Neural progenitor cell (in vitro differentiated cells): ENCODE results near the gene MAML3. TPM values are rescaled to one million over a fixed set of nuclear protein-coding genes. Genes with fewer than 3 reads are reported as not detected.
A peak's percentile ranks its signal among the peaks of the same experiment; 100 is the strongest.

Experiments used
- DNase-seq: peaks from one replicate; pipeline ENCODE4 v3.0.0-alpha.2; 2016; ENCODE audit warnings: low spot score
- H2AFZ ChIP-seq: fragments of 200-600 bp; sonication (generic); replicated peaks from 2 replicates; pipeline ENCODE4 v1.6.1; 2016; ENCODE audit warnings: antibody characterized with exemption
- H3F3A ChIP-seq: fragments of 200-600 bp; sonication (generic); 2 replicates; pipeline ENCODE4 v1.6.1; 2016; ENCODE audit warnings: antibody characterized with exemption, low read depth
- H3K27ac ChIP-seq: fragments of 200-600 bp; sonication (generic); 2 replicates; pipeline ENCODE4 v1.5.1; 2016; ENCODE audit warnings: mild to moderate bottlenecking
- H3K27me3 ChIP-seq: fragments of 200-600 bp; sonication (generic); 2 replicates; pipeline ENCODE4 v1.6.1; 2016; ENCODE audit warnings: mild to moderate bottlenecking, moderate library complexity
- H3K36me3 ChIP-seq: fragments of 200-600 bp; sonication (generic); 2 replicates; pipeline ENCODE4 v1.5.1; 2016
- H3K4me1 ChIP-seq: fragments of 200-600 bp; sonication (generic); 2 replicates; pipeline ENCODE4 v1.6.1; 2016; ENCODE audit warnings: mixed run types
- H3K4me2 ChIP-seq: fragments of 200-600 bp; sonication (generic); 2 replicates; pipeline ENCODE4 v1.6.1; 2016
- H3K4me3 ChIP-seq: fragments of 200-600 bp; sonication (generic); 2 replicates; pipeline ENCODE4 v1.5.1; 2016
- H3K79me2 ChIP-seq: fragments of 200-600 bp; sonication (generic); 2 replicates; pipeline ENCODE4 v1.6.1; 2016; ENCODE audit warnings: low read depth
- H3K9ac ChIP-seq: fragments of 200-600 bp; sonication (generic); 2 replicates; pipeline ENCODE4 v1.6.1; 2016
- H3K9me3 ChIP-seq: fragments of 200-600 bp; sonication (generic); 2 replicates; pipeline ENCODE4 v1.5.1; 2016; ENCODE audit warnings: low read depth
- H4K20me1 ChIP-seq: fragments of 200-600 bp; sonication (generic); 2 replicates; pipeline ENCODE4 v1.6.1; 2016; ENCODE audit warnings: low read depth
- H3K27ac Mint-ChIP-seq: 3 replicates; pipeline ENCODE4 v1.8.0; 2021; ENCODE audit warnings: mixed read lengths
- H3K27me3 Mint-ChIP-seq: 2 replicates; pipeline ENCODE4 v1.8.0; 2022; ENCODE audit warnings: low read depth, mild to moderate bottlenecking, inconsistent platforms, moderate library complexity, mixed read lengths; ENCODE audit not compliant: insufficient read depth
- H3K36me3 Mint-ChIP-seq: 3 replicates; pipeline ENCODE4 v1.8.0; 2021; ENCODE audit warnings: mixed read lengths
- H3K4me1 Mint-ChIP-seq: 3 replicates; pipeline ENCODE4 v1.8.0; 2021; ENCODE audit warnings: mixed read lengths
- H3K4me3 Mint-ChIP-seq: 3 replicates; pipeline ENCODE4 v1.8.0; 2021; ENCODE audit warnings: mild to moderate bottlenecking, moderate library complexity, mixed read lengths
- H3K9me3 Mint-ChIP-seq: 3 replicates; pipeline ENCODE4 v1.8.0; 2020; ENCODE audit warnings: mixed read lengths
- EZH2 ChIP-seq: fragments of 200-600 bp; sonication (generic); IDR thresholded peaks from 2 replicates; pipeline ENCODE4 v1.6.1; 2017; ENCODE audit warnings: antibody characterized with exemption, mild to moderate bottlenecking, moderate library complexity
- EZH2phosphoT487 ChIP-seq: fragments of 200-600 bp; sonication (generic); IDR thresholded peaks from 2 replicates; pipeline ENCODE4 v1.6.1; 2017; ENCODE audit warnings: antibody characterized with exemption
- total RNA-seq: library from RNA; depleted of rRNA; stranded (reverse); fragments of >200 nt; gene quantifications from 2 replicates; pipeline ENCODE4 v1.2.3, GENCODE V29; 2015; ENCODE audit warnings: low replicate concordance
- TF ChIP-seq, protein P1 (sequence below): fragments of 200-600 bp; sonication (generic); IDR thresholded peaks from 2 replicates; pipeline ENCODE4 v1.5.1; 2017; ENCODE audit warnings: antibody characterized with exemption, mild to moderate bottlenecking

The MAML3 gene
- total RNA-seq, 1 donor from 2014 or later = 14.4 TPM

DNA sequence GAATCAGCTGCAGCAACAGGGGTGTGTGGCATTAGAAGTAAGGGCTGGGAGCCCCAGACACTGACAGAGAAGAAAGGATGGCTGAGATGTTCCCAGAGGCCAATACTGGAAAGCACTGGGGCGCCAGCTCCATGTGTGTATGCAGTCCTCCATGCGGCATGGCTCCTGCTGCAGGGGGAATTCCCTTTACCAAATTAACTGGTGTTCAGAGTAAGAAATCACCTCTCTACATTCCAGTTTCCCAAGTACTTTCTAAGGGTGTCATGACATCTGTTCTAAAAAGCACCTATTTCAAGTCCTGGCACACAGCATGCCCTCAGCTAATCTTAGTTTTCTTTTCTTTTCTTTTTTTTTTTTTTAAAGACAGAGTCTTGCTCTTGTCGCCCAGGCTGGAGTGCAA, 98.0 kb downstream of the MAML3 start:
- Histone ChIP-seq H2AFZ (no peak overlapping the region), H3K27ac (no peak overlapping the region), H3K9me3 (no peaks in the 10 kb centered on the region), H3K36me3 (no peaks in the 10 kb centered on the region), H3K4me1 (peaks cover 5% of the 10 kb centered on the region), H4K20me1 (no peaks in the 10 kb centered on the region), H3K27me3 (no peaks in the 10 kb centered on the region), H3K9ac (no peak overlapping the region), H3K79me2 (no peaks in the 10 kb centered on the region), H3K4me2 (no peak overlapping the region), H3F3A (no peaks in the 10 kb centered on the region), H3K4me3 (no peak overlapping the region)
- TF ChIP-seq EZH2phosphoT487 = no peak
- TF ChIP-seq, protein P1, sequence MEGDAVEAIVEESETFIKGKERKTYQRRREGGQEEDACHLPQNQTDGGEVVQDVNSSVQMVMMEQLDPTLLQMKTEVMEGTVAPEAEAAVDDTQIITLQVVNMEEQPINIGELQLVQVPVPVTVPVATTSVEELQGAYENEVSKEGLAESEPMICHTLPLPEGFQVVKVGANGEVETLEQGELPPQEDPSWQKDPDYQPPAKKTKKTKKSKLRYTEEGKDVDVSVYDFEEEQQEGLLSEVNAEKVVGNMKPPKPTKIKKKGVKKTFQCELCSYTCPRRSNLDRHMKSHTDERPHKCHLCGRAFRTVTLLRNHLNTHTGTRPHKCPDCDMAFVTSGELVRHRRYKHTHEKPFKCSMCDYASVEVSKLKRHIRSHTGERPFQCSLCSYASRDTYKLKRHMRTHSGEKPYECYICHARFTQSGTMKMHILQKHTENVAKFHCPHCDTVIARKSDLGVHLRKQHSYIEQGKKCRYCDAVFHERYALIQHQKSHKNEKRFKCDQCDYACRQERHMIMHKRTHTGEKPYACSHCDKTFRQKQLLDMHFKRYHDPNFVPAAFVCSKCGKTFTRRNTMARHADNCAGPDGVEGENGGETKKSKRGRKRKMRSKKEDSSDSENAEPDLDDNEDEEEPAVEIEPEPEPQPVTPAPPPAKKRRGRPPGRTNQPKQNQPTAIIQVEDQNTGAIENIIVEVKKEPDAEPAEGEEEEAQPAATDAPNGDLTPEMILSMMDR = no peak
- no peak for TF ChIP-seq EZH2
- DNase-seq = peak; percentile 12
- Mint-ChIP-seq H3K36me3 (no peaks in the 10 kb centered on the region), H3K27ac (no peak overlapping the region), H3K27me3 (no peaks in the 10 kb centered on the region), H3K9me3 (no peaks in the 10 kb centered on the region), H3K4me1 (peaks cover 9% of the 10 kb centered on the region), H3K4me3 (no peak overlapping the region)

DNA sequence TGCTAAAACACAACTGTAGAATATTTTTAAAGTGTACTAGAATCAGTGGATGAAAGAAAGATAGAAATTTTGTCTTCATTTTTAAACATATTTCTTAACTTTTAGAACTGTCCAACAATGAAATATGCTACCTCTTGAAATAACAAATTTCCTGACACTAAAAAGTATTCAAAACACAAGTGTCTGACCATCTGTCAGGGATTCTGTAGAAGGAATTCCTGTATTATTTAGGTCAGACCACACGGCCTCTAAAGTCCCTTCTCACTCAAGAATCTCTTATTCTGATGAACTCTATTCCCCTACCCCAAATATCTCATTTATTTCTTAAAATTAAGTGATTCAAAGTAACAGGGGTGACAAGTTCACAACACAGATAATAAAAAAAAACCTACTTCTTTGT, 99.1 kb downstream of the MAML3 start:
- no peaks in the 10 kb centered on the region for H3K79me2 ChIP-seq

DNA sequence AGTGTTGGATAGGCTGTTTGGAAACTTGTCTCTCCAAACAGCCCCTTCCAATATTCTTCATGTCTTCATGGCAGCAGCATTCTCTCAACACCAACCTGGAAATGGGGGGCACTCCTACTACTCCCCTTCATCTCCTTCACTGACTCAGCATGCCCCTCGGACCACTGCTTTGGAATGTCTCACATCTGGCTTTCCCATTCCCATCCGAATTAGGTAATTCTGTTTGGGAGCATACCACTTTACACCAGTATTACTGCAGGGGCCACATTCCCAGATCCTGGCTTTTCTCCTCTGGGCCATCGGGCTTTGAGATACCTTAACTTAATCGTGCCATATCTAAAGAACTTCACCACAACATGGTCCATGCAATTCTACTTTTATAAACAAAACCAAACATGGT, 100.8 kb downstream of the MAML3 start:
- Histone ChIP-seq H2AFZ (no peak overlapping the region), H3K9me3 (no peaks in the 10 kb centered on the region), H3K27ac (no peak overlapping the region), H3K4me1 (peaks cover 29% of the 10 kb centered on the region), H3K79me2 (peaks cover 3% of the 10 kb centered on the region), H3K4me3 (no peak overlapping the region), H3K4me2 (no peak overlapping the region), H3F3A (peaks cover 21% of the 10 kb centered on the region), H3K36me3 (no peaks in the 10 kb centered on the region), H3K27me3 (no peaks in the 10 kb centered on the region), H3K9ac (no peak overlapping the region), H4K20me1 (no peaks in the 10 kb centered on the region)
- Mint-ChIP-seq H3K36me3 (no peaks in the 10 kb centered on the region), H3K27me3 (peaks cover 3% of the 10 kb centered on the region), H3K9me3 (no peaks in the 10 kb centered on the region), H3K4me1 (peaks cover 32% of the 10 kb centered on the region), H3K27ac (no peak overlapping the region), H3K4me3 (no peak overlapping the region)
- DNase-seq = no peak
- TF ChIP-seq, protein P1 = no peak
- TF ChIP-seq EZH2phosphoT487 (no peak), EZH2 (no peak)

More for the DNA sequence above, 99.1 kb downstream of the MAML3 start:
- Histone ChIP-seq H3K9ac (no peak overlapping the region), H3K36me3 (no peaks in the 10 kb centered on the region), H3F3A (peaks cover 4% of the 10 kb centered on the region), H3K9me3 (no peaks in the 10 kb centered on the region), H3K27me3 (no peaks in the 10 kb centered on the region), H3K4me1 (peaks cover 13% of the 10 kb centered on the region), H3K4me2 (no peak overlapping the region), H3K27ac (no peak overlapping the region), H4K20me1 (no peaks in the 10 kb centered on the region), H3K4me3 (no peak overlapping the region), H2AFZ (no peak overlapping the region)
- Mint-ChIP-seq H3K27ac (no peak overlapping the region), H3K27me3 (peaks cover 3% of the 10 kb centered on the region), H3K36me3 (no peaks in the 10 kb centered on the region), H3K9me3 (no peaks in the 10 kb centered on the region), H3K4me1 (peaks cover 20% of the 10 kb centered on the region), H3K4me3 (no peak overlapping the region)
- TF ChIP-seq, protein P1 = no peak
- TF ChIP-seq EZH2 = no peak
- TF ChIP-seq EZH2phosphoT487 = no peak
- DNase-seq = no peak
